Globus pallidus (tissue), 1 donor: ENCODE data around the gene FNTB.
"Not testable (repeated sequence)": the region's sequence is repeated elsewhere in the genome, so short reads cannot be mapped to it uniquely, and the experiment has no call there.

Source experiments
- DNase-seq: peaks from one replicate; pipeline ENCODE4 v3.0.0-alpha.2; 2015; ENCODE audit warnings: low spot score

The FNTB gene

GRCh38 chr14:65054471-65055085 is 67.9 kb downstream of the FNTB start:
- DNase-seq = no peak

- DNase-seq = no peak
Measured at GRCh38 chr14:65057695-65058094, 71.0 kb downstream of the FNTB start.

- no peak for DNase-seq
Measured at GRCh38 chr14:65062096-65063075, 75.7 kb downstream of the FNTB start.

- no peak for DNase-seq
Measured at GRCh38 chr14:65065719-65066118, 79.0 kb downstream of the FNTB start.

GRCh38 chr14:65069874-65070413 is 83.2 kb downstream of the FNTB start:
- peak; percentile 29 for DNase-seq

GRCh38 chr14:65070471-65070976 is 83.8 kb downstream of the FNTB start:
- peak; percentile 23 for DNase-seq

- DNase-seq = no peak
Measured at GRCh38 chr14:65071544-65071943, 84.8 kb downstream of the FNTB start.

GRCh38 chr14:65072256-65072655 is 85.6 kb downstream of the FNTB start:
- DNase-seq = no peak

- DNase-seq = no peak
Measured at GRCh38 chr14:65072937-65073336, 86.2 kb downstream of the FNTB start.

GRCh38 chr14:65073605-65074201 is 87.0 kb downstream of the FNTB start:
- DNase-seq = no peak

- no peak for DNase-seq
Measured at GRCh38 chr14:65074449-65075150, 87.9 kb downstream of the FNTB start.

GRCh38 chr14:65075628-65076325 is 89.1 kb downstream of the FNTB start:
- DNase-seq = peak; percentile 40

GRCh38 chr14:65077318-65077717 is 90.6 kb downstream of the FNTB start:
- DNase-seq = no peak

- no peak for DNase-seq
Measured at GRCh38 chr14:65079201-65079600, 92.5 kb downstream of the FNTB start.

- DNase-seq = no peak
Measured at GRCh38 chr14:65079768-65080167, 93.1 kb downstream of the FNTB start.

GRCh38 chr14:65080960-65081747 is 94.5 kb downstream of the FNTB start:
- no peak for DNase-seq

GRCh38 chr14:65082930-65083329 is 96.2 kb downstream of the FNTB start:
- DNase-seq = no peak

GRCh38 chr14:65084554-65085505 is 98.1 kb downstream of the FNTB start:
- no peak for DNase-seq

GRCh38 chr14:65086686-65087085 is 100.0 kb downstream of the FNTB start:
- not testable (repeated sequence) for DNase-seq
